ENCODE measurements around the gene UMAD1. TPM values are rescaled to one million over a fixed set of nuclear protein-coding genes. Genes with fewer than 3 reads are reported as not detected.

The UMAD1 gene
- total RNA-seq = 18.6 TPM

GRCh38 chr7:7640221-7641128, at the start of gene UMAD1:
UMAD1 (plus strand) TSS chr7:7640752; CDS start chr7:7673372, 32,620 bp downstream.
- DNase-seq (ENCODE audit: low spot score) (peak; percentile 98), ATAC-seq (peak; percentile 100)
- intact Hi-C loops (cut with DNase I) = no loop called here

- no peak for ATAC-seq
- no peak for DNase-seq (ENCODE audit: low spot score)
- intact Hi-C loops (cut with DNase I) = no loop called here
These were observed 45.1 kb upstream of the UMAD1 start for GRCh38 chr7:7595451-7595850.

- intact Hi-C loops (cut with DNase I) = no loop called here
- no peak for ATAC-seq
These were observed 44.4 kb upstream of the UMAD1 start for GRCh38 chr7:7596176-7596575.

GRCh38 chr7:7607010-7607409, 33.5 kb upstream of the UMAD1 start:
- no peak for DNase-seq (ENCODE audit: low spot score)
- ATAC-seq = no peak
- intact Hi-C loops (cut with DNase I) = no loop called here

More at GRCh38 chr7:7596176-7596575, 44.4 kb upstream of the UMAD1 start:
- DNase-seq (ENCODE audit: low spot score) = no peak

- ATAC-seq = no peak
- intact Hi-C loops (cut with DNase I) = no loop called here
- DNase-seq (ENCODE audit: low spot score) = no peak
These were observed 31.2 kb upstream of the UMAD1 start for GRCh38 chr7:7609330-7609729.

- ATAC-seq (no peak), DNase-seq (ENCODE audit: low spot score) (no peak)
- intact Hi-C loops (cut with DNase I) = no loop called here
These were observed 28.0 kb upstream of the UMAD1 start for GRCh38 chr7:7612519-7612918.

- ATAC-seq = no peak
- DNase-seq (ENCODE audit: low spot score) = no peak
- intact Hi-C loops (cut with DNase I) = no loop called here
These were observed 27.3 kb upstream of the UMAD1 start for GRCh38 chr7:7613210-7613609.

GRCh38 chr7:7614018-7614741, 26.4 kb upstream of the UMAD1 start:
- ATAC-seq (no peak), DNase-seq (ENCODE audit: low spot score) (no peak)
- intact Hi-C loops (cut with DNase I) = no loop called here

GRCh38 chr7:7617550-7617949, 23.0 kb upstream of the UMAD1 start:
- intact Hi-C loops (cut with DNase I) = no loop called here
- ATAC-seq (no peak), DNase-seq (ENCODE audit: low spot score) (no peak)

GRCh38 chr7:7618410-7618809, 22.1 kb upstream of the UMAD1 start:
- no peak for DNase-seq (ENCODE audit: low spot score)
- ATAC-seq = no peak
- intact Hi-C loops (cut with DNase I) = no loop called here

GRCh38 chr7:7620236-7620635, 20.3 kb upstream of the UMAD1 start:
- DNase-seq (ENCODE audit: low spot score) = no peak
- ATAC-seq = no peak
- intact Hi-C loops (cut with DNase I) = no loop called here

- no peak for ATAC-seq
- intact Hi-C loops (cut with DNase I) = no loop called here
- DNase-seq (ENCODE audit: low spot score) = no peak
These were observed 19.8 kb upstream of the UMAD1 start for GRCh38 chr7:7620644-7621210.

GRCh38 chr7:7628476-7628875, 12.1 kb upstream of the UMAD1 start:
- intact Hi-C loops (cut with DNase I) = no loop called here
- ATAC-seq (no peak), DNase-seq (ENCODE audit: low spot score) (no peak)

- intact Hi-C loops (cut with DNase I) = no loop called here
- no peak for DNase-seq (ENCODE audit: low spot score)
- ATAC-seq = no peak
These were observed 9.8 kb upstream of the UMAD1 start for GRCh38 chr7:7630626-7631329.

GRCh38 chr7:7639421-7639820, 1.1 kb upstream of the UMAD1 start:
- no peak for ATAC-seq
- intact Hi-C loops (cut with DNase I) = no loop called here
- no peak for DNase-seq (ENCODE audit: low spot score)

- ATAC-seq (peak; percentile 6), DNase-seq (ENCODE audit: low spot score) (no peak)
- intact Hi-C loops (cut with DNase I) = no loop called here
These were observed 718 bp upstream of the UMAD1 start for GRCh38 chr7:7639847-7640220.

GRCh38 chr7:7641129-7641663, 644 bp downstream of the UMAD1 start:
- intact Hi-C loops (cut with DNase I) = no loop called here
- DNase-seq (ENCODE audit: low spot score) (no peak), ATAC-seq (peak; percentile 19)

- no peak for DNase-seq (ENCODE audit: low spot score)
- ATAC-seq = no peak
- intact Hi-C loops (cut with DNase I) = no loop called here
These were observed 1.5 kb downstream of the UMAD1 start for GRCh38 chr7:7642081-7642480.

GRCh38 chr7:7647495-7648036, 7.0 kb downstream of the UMAD1 start:
- ATAC-seq (no peak), DNase-seq (ENCODE audit: low spot score) (no peak)
- intact Hi-C loops (cut with DNase I) = no loop called here

Measured in sciatic nerve (tissue), 2 donors.